Esophagus muscularis mucosa (tissue), 4 donors: ENCODE data around the gene RAI1. TPM values are rescaled to one million over a fixed set of nuclear protein-coding genes. Genes with fewer than 3 reads are reported as not detected.

Source experiments
- DNase-seq: peaks from one replicate; pipeline ENCODE4 v3.0.0-alpha.2; 2017; ENCODE audit errors: extremely low spot score
- H3K27ac ChIP-seq, 4 donors: fragments of 200-600 bp; sonication (generic); replicated peaks in 1 of 4; 1 replicate in 3 of 4; 2 replicates in 1 of 4; pipeline ENCODE4 v1.5.1; 2016 to 2019; ENCODE audit warnings: mild to moderate bottlenecking in 1 of 4
- H3K27me3 ChIP-seq, 4 donors: fragments of 200-600 bp; sonication (generic); one replicate each; pipeline versions ENCODE4 v1.5.1 to v1.6.0; 2016 to 2019
- H3K36me3 ChIP-seq, 4 donors: fragments of 200-600 bp; sonication (generic); one replicate each; pipeline ENCODE4 v1.5.1; 2016 to 2019
- H3K4me1 ChIP-seq, 4 donors: fragments of 200-600 bp; sonication (generic); one replicate each; pipeline ENCODE4 v1.5.1; 2016 to 2019
- H3K4me3 ChIP-seq, 4 donors: fragments of 200-600 bp; sonication (generic); 1 replicate in 2 of 4; 2 replicates in 2 of 4; pipeline ENCODE4 v1.5.1; 2016 to 2019; ENCODE audit warnings: mild to moderate bottlenecking in 4 of 4, moderate library complexity in 1 of 4
- H3K9me3 ChIP-seq, 4 donors: fragments of 200-600 bp; sonication (generic); 1 replicate in 3 of 4; 2 replicates in 1 of 4; pipeline ENCODE4 v1.5.1; 2016 to 2019
- CTCF ChIP-seq, 3 experiments: fragments of 200-600 bp in 2 of 3; fragments of 450-650 bp in 1 of 3; sonication (generic) in 2 of 3; IDR thresholded peaks; one replicate each; pipeline ENCODE4 v1.5.1; 2017 to 2019; ENCODE audit warnings: antibody characterized with exemption in 3 of 3, mild to moderate bottlenecking in 2 of 3, moderate library complexity in 1 of 3
- EP300 ChIP-seq: sonication (generic); formaldehyde crosslinking; IDR thresholded peaks from one replicate; pipeline ENCODE4 v1.6.1; 2017; ENCODE audit warnings: antibody characterized with exemption
- POLR2A ChIP-seq: fragments of 450-650 bp; IDR thresholded peaks from one replicate; pipeline ENCODE4 v1.6.1; 2017; ENCODE audit warnings: antibody characterized with exemption, moderate library complexity, mild to moderate bottlenecking, low read depth
- POLR2AphosphoS5 ChIP-seq, 2 donors: sonication (generic); formaldehyde crosslinking; IDR thresholded peaks; one replicate each; pipeline ENCODE4 v1.6.1; 2017; ENCODE audit warnings: antibody characterized with exemption in 2 of 2
- WGBS: methylation state at CpG from one replicate; pipeline ENCODE4 v1.1.5; 2018; 5-methylcytosine and 5-hydroxymethylcytosine counted together
- intact Hi-C: fragments of 100-400 bp; cut with DNase I; formaldehyde crosslinking; loops from one replicate; pipeline ENCODE4 v1.15.1; 2023
- total RNA-seq, 4 donors: library from RNA; depleted of rRNA; stranded (reverse); fragments of >200 nt; gene quantifications; one replicate each; pipeline versions ENCODE4 v1.1.0 to v1.2.1, GENCODE V29; 2016

The RAI1 gene
- total RNA-seq, 4 donors from 2014 or later: 18.7 to 41.3 (median 28.3) TPM

- WGBS: 77% methylated on average over 26 of the region's 30 CpGs
- Histone ChIP-seq H3K27me3 (no peaks in the 10 kb centered on the region), H3K36me3 (peaks cover 7 to 53% (median 51%) of the 10 kb centered on the region in 4 donors), H3K4me1 (peaks cover 42 to 74% (median 64%) of the 10 kb centered on the region in 4 donors), H3K4me3 (no peak overlapping the region), H3K27ac (peak overlapping the region; percentile 45 to 74 (median 64)), H3K9me3 (no peaks in the 10 kb centered on the region)
- intact Hi-C loops: no loop called here
- TF ChIP-seq EP300: no peak
- TF ChIP-seq POLR2A: no peak
- no peak for TF ChIP-seq CTCF (IDR thresholded peaks at IDR 0.05)
- no peak for TF ChIP-seq POLR2AphosphoS5 (IDR thresholded peaks at IDR 0.05)
- no peak for DNase-seq
Observed at GRCh38 chr17:17793378-17794214, 112.3 kb downstream of the RAI1 start.

- DNase-seq: no peak
Observed at GRCh38 chr17:17794382-17794781, 113.1 kb downstream of the RAI1 start.

GRCh38 chr17:17795296-17795695 is 114.0 kb downstream of the RAI1 start:
- DNase-seq: no peak
- Histone ChIP-seq H3K36me3 (peaks cover 7 to 66% (median 58%) of the 10 kb centered on the region in 4 donors), H3K4me3 (no peak overlapping the region), H3K9me3 (no peaks in the 10 kb centered on the region), H3K27ac (no peak overlapping the region), H3K4me1 (peaks cover 36 to 79% (median 64%) of the 10 kb centered on the region in 4 donors), H3K27me3 (no peaks in the 10 kb centered on the region)
- intact Hi-C loops: no loop called here
- TF ChIP-seq POLR2A: no peak
- TF ChIP-seq EP300: no peak
- no peak for TF ChIP-seq CTCF (IDR thresholded peaks at IDR 0.05)
- 85% methylated on average over 12 of the region's 12 CpGs for WGBS

More at GRCh38 chr17:17794382-17794781, 113.1 kb downstream of the RAI1 start:
- Histone ChIP-seq H3K36me3 (peaks cover 7 to 61% (median 58%) of the 10 kb centered on the region in 4 donors), H3K4me3 (no peak overlapping the region), H3K4me1 (peaks cover 42 to 79% (median 64%) of the 10 kb centered on the region in 4 donors), H3K9me3 (no peaks in the 10 kb centered on the region), H3K27ac (peak overlapping the region in 1 of 4 donors; percentile 61), H3K27me3 (no peaks in the 10 kb centered on the region)
- 95% methylated on average over 4 of the region's 31 CpGs for WGBS
- TF ChIP-seq POLR2A: no peak
- TF ChIP-seq POLR2AphosphoS5 (IDR thresholded peaks at IDR 0.05): no peak
- no peak for TF ChIP-seq CTCF (IDR thresholded peaks at IDR 0.05)
- no peak for TF ChIP-seq EP300
- intact Hi-C loops: no loop called here

- WGBS: 95% methylated on average over 17 of the region's 40 CpGs
Observed at GRCh38 chr17:17795946-17796786, 114.9 kb downstream of the RAI1 start.

More at GRCh38 chr17:17795946-17796786, 114.9 kb downstream of the RAI1 start:
- intact Hi-C loops: no loop called here
- Histone ChIP-seq H3K36me3 (peaks cover 7 to 67% (median 58%) of the 10 kb centered on the region in 4 donors), H3K27ac (no peak overlapping the region), H3K9me3 (no peaks in the 10 kb centered on the region), H3K4me1 (peaks cover 29 to 77% (median 58%) of the 10 kb centered on the region in 4 donors), H3K27me3 (no peaks in the 10 kb centered on the region), H3K4me3 (no peak overlapping the region)
- TF ChIP-seq POLR2AphosphoS5 (IDR thresholded peaks at IDR 0.05) (no peak), POLR2A (no peak), CTCF (IDR thresholded peaks at IDR 0.05) (no peak), EP300 (no peak)
- no peak for DNase-seq
